HG03342 (cell line): ENCODE measurements around the gene RTN1.

Source experiments
- ATAC-seq: cut with Tn5 transposase; IDR thresholded peaks from one replicate; pipeline ENCODE4 v1.9.1; 2021; ENCODE audit warnings: mild to moderate bottlenecking, moderate library complexity; ENCODE audit not compliant: unreplicated experiment

The RTN1 gene

DNA sequence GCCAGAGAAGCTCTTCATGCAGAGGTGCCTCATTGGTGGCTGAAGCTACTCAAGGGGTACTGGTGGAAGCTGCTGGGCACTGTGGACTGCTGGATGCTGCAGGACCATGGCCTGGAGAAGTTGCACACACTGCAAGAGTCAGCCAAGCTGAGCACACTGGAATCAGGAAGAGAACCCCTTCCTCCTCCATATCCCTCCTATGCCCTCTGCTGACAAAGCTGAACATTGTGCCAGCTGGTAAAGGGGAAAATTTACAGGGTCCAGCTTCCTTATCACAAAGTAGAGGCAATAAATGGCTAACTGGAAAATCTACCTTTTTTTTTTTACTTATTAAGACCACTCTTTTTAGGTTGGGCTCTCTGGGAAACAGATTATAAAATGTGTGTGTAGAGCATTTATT is 300.5 kb downstream of the RTN1 start:
- ATAC-seq = no peak

DNA sequence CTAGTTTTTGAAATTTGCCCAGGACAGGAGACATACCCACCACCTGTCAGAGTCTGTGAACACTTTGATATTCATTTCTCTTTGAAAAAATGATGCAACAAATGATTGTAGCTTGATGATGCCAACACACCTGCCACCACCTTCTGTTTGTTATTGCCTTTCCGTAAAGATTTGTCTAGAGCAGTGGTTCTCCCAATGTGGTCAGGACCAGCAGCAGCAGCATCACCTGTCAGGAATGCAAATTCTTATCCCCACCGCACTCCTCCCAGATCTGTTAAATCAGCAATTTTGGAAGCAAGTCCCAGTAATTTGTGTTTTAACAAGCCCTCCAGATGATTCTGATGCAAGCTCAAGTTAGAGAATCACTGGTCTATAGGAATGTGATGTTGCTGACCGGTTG is 303.9 kb downstream of the RTN1 start:
- no peak for ATAC-seq

DNA sequence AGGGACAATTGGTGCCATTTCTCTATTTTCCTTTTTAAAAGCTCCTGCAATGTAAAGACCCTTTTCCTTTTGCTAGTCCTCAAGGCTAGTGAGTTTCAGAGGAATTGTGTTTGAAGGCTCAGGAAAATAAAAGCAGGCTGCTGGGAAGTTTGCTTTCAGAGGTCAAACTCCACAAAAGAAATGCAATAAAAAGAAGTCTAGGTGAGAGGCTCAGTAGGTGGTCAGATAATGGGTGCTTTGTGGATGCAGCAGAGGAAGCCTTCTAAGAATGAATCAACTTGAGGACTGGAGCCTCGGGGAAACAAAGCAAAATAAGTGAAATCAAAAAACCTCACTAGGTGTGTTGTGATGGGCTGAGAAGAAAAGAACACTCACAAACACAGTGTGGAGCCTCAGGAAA is 304.3 kb downstream of the RTN1 start:
- no peak for ATAC-seq

- ATAC-seq = no peak
Measured at GRCh38 chr14:59565087-59565486, 305.5 kb downstream of the RTN1 start.

- ATAC-seq = no peak
Measured at GRCh38 chr14:59564366-59564765, 306.2 kb downstream of the RTN1 start.

GRCh38 chr14:59547310-59547709 is 323.3 kb downstream of the RTN1 start:
- no peak for ATAC-seq
